SK-N-SH (cell line): Measurements from ENCODE around the gene PCDHGA4. TPM values are rescaled to one million over a fixed set of nuclear protein-coding genes. Genes with fewer than 3 reads are reported as not detected.
"Not testable (repeated sequence)": the region's sequence is repeated elsewhere in the genome, so short reads cannot be mapped to it uniquely, and the experiment has no call there.

Experiments
- CTCF ChIA-PET: fragments of 300-600, 350-600 bp; formaldehyde crosslinking; extraction: SDS; loops from one replicate; lab custom pipeline; 2021; lab: Yijun Ruan, JAX
- POLR2A ChIA-PET: fragments of 350-600 bp; sonication (Branson Sonifier 250); formaldehyde crosslinking; extraction: SDS; loops from one replicate; lab custom pipeline; 2020; ENCODE audit warnings: antibody characterized with exemption, inconsistent platforms; lab: Yijun Ruan, JAX
- DNase-seq: peaks from one replicate; pipeline ENCODE4 v3.0.0; 2012
- H2AFZ ChIP-seq: fragments of 200-600 bp; sonication (generic); 2 replicates; pipeline ENCODE4 v1.8.1; 2016; ENCODE audit warnings: antibody characterized with exemption, mild to moderate bottlenecking, low read depth
- H3F3A ChIP-seq: fragments of 200-600 bp; sonication (generic); replicated peaks from 2 replicates; pipeline ENCODE3; 2016; ENCODE audit warnings: antibody characterized with exemption, mild to moderate bottlenecking; ENCODE audit not compliant: insufficient read depth
- H3K27ac ChIP-seq, 2 experiments: fragments of 200-500 bp in 1 of 2; fragments of 200-600 bp in 1 of 2; sonication (Bioruptor generic) in 1 of 2; sonication (generic), shearing (Covaris generic) in 1 of 2; 2 replicates each; pipeline versions ENCODE4 v1.5.1 to v1.6.1; 2014 to 2016; ENCODE audit warnings: low read depth in 2 of 2, inconsistent platforms in 1 of 2, low read length in 1 of 2, mild to moderate bottlenecking in 1 of 2, mixed read lengths in 1 of 2
- H3K27me3 ChIP-seq: fragments of 200-600 bp; sonication (generic), shearing (Covaris generic); 2 replicates; pipeline ENCODE4 v1.6.1; 2016; ENCODE audit warnings: mixed run types; ENCODE audit not compliant: insufficient read depth
- H3K36me3 ChIP-seq, 2 experiments: fragments of 200-500 bp in 1 of 2; fragments of 200-600 bp in 1 of 2; sonication (Bioruptor generic) in 1 of 2; sonication (generic) in 1 of 2; replicated peaks in 1 of 2; 2 replicates each; pipeline versions ENCODE3 to v1.5.1; 2014 to 2016; ENCODE audit warnings: low read length in 1 of 2, mild to moderate bottlenecking in 1 of 2; ENCODE audit not compliant: insufficient read depth in 2 of 2, control insufficient read depth in 1 of 2
- H3K4me1 ChIP-seq, 2 experiments: fragments of 200-500 bp in 1 of 2; fragments of 200-600 bp in 1 of 2; sonication (Bioruptor generic) in 1 of 2; sonication (generic), shearing (Covaris generic) in 1 of 2; 2 replicates each; pipeline versions ENCODE4 v1.5.1 to v1.6.1; 2014 to 2016; ENCODE audit warnings: low read depth in 1 of 2, low read length in 1 of 2, mixed run types in 1 of 2; ENCODE audit not compliant: insufficient read depth in 2 of 2, control insufficient read depth in 1 of 2
- H3K4me2 ChIP-seq: fragments of 200-600 bp; sonication (generic), shearing (Covaris generic); 2 replicates; pipeline ENCODE4 v1.6.1; 2017; ENCODE audit warnings: mixed run types
- H3K4me3 ChIP-seq, 2 experiments: fragments of 200-500 bp in 1 of 2; fragments of 200-600 bp in 1 of 2; sonication (Bioruptor generic) in 1 of 2; sonication (generic), shearing (Covaris generic) in 1 of 2; 2 replicates each; pipeline versions ENCODE4 v1.5.1 to v1.8.1; 2014 to 2016; ENCODE audit warnings: low read depth in 2 of 2, inconsistent platforms in 1 of 2, low read length in 1 of 2, mild to moderate bottlenecking in 1 of 2, mixed read lengths in 1 of 2, moderate library complexity in 1 of 2
- H3K79me2 ChIP-seq: fragments of 200-600 bp; sonication (generic); 2 replicates; pipeline ENCODE4 v1.8.1; 2017; ENCODE audit warnings: mild to moderate bottlenecking; ENCODE audit not compliant: insufficient read depth
- H3K9ac ChIP-seq: fragments of 200-600 bp; sonication (generic); 2 replicates; pipeline ENCODE4 v1.6.1; 2017; ENCODE audit warnings: mixed run types
- H3K9me2 ChIP-seq: fragments of 200-600 bp; sonication (generic); 2 replicates; pipeline ENCODE4 v1.6.1; 2017; ENCODE audit warnings: mixed run types
- H3K9me3 ChIP-seq: fragments of 200-600 bp; sonication (generic); 2 replicates; pipeline ENCODE4 v1.6.1; 2017; ENCODE audit warnings: mixed run types, mild to moderate bottlenecking, moderate library complexity
- H4K20me1 ChIP-seq: fragments of 200-600 bp; sonication (generic); 2 replicates; pipeline ENCODE4 v1.6.1; 2017; ENCODE audit warnings: mild to moderate bottlenecking, mixed run types; ENCODE audit not compliant: insufficient read depth
- EP300 ChIP-seq, 2 experiments: IDR thresholded peaks; 2 replicates each; pipeline versions ENCODE4 v1.4.0 to v1.6.1; 2012; ENCODE audit warnings: borderline replicate concordance in 1 of 2, low read depth in 1 of 2, low read length in 1 of 2
- FOXJ3 ChIP-seq: sonication (generic); formaldehyde crosslinking; IDR thresholded peaks from 2 replicates; pipeline ENCODE4 v1.5.1; 2020; ENCODE audit warnings: mild to moderate bottlenecking, missing genetic modification reagents
- GABPA ChIP-seq: IDR thresholded peaks from 2 replicates; pipeline ENCODE4 v1.4.0; 2012; ENCODE audit warnings: low read depth, mild to moderate bottlenecking
- GATA2 ChIP-seq: sonication (generic); formaldehyde crosslinking; IDR thresholded peaks from 2 replicates; pipeline ENCODE4 v1.5.0; 2020; ENCODE audit warnings: mild to moderate bottlenecking, missing genetic modification reagents
- MEF2A ChIP-seq: IDR thresholded peaks from 2 replicates; pipeline ENCODE4 v1.4.0; 2012; ENCODE audit warnings: low read depth, borderline replicate concordance
- POLR2AphosphoS5 ChIP-seq: IDR thresholded peaks from 2 replicates; pipeline ENCODE4 v1.6.1; 2012; ENCODE audit warnings: low read depth, low read length
- SIN3A ChIP-seq: IDR thresholded peaks from 2 replicates; pipeline ENCODE4 v1.6.1; 2012; ENCODE audit warnings: low read depth, mild to moderate bottlenecking, low read length, moderate library complexity, borderline replicate concordance
- TEAD4 ChIP-seq: IDR thresholded peaks from 2 replicates; pipeline ENCODE4 v1.4.0; 2012; ENCODE audit warnings: mild to moderate bottlenecking, borderline replicate concordance; ENCODE audit not compliant: insufficient read depth
- USF2 ChIP-seq: fragments of 150-350 bp; IDR thresholded peaks from 2 replicates; pipeline ENCODE4 v1.6.1; 2017; ENCODE audit warnings: antibody characterized with exemption, low read length, low read depth, borderline replicate concordance
- YY1 ChIP-seq: IDR thresholded peaks from 2 replicates; pipeline ENCODE4 v1.4.0; 2012; ENCODE audit warnings: low read depth, mild to moderate bottlenecking
- WGBS: methylation state at CpG from one replicate; pipeline ENCODE4 v1.1.6; 2017; ENCODE audit warnings: low lambda C conversion rate; 5-methylcytosine and 5-hydroxymethylcytosine counted together
- polyA plus RNA-seq, 3 experiments: library from polyadenylated mRNA; depleted of rRNA; stranded (reverse); fragments of >200 nt; gene quantifications; 2 replicates each; pipeline ENCODE4 v1.2.3, GENCODE V29; 2012
- TF ChIP-seq, protein P1 (sequence below): fragments of 200-600 bp; sonication (generic); IDR thresholded peaks from 2 replicates; pipeline ENCODE4 v1.6.1; 2017; ENCODE audit warnings: antibody characterized with exemption, mild to moderate bottlenecking, moderate library complexity
- TF ChIP-seq, protein P2 (sequence below): IDR thresholded peaks from 2 replicates; pipeline ENCODE4 v1.4.0; 2012; ENCODE audit warnings: low read depth, borderline replicate concordance
- TF ChIP-seq, protein P3 (sequence below): IDR thresholded peaks from 2 replicates; pipeline ENCODE4 v1.4.0; 2012; ENCODE audit warnings: low read depth, borderline replicate concordance

The PCDHGA4 gene
- polyA plus RNA-seq, 1 of the 3 experiments (the other 2 are of a cell fraction) = 2.2 TPM

GRCh38 chr5:141384471-141385267 lies 29.8 kb downstream of the PCDHGA4 start (continued):
- TF ChIP-seq, protein P1, sequence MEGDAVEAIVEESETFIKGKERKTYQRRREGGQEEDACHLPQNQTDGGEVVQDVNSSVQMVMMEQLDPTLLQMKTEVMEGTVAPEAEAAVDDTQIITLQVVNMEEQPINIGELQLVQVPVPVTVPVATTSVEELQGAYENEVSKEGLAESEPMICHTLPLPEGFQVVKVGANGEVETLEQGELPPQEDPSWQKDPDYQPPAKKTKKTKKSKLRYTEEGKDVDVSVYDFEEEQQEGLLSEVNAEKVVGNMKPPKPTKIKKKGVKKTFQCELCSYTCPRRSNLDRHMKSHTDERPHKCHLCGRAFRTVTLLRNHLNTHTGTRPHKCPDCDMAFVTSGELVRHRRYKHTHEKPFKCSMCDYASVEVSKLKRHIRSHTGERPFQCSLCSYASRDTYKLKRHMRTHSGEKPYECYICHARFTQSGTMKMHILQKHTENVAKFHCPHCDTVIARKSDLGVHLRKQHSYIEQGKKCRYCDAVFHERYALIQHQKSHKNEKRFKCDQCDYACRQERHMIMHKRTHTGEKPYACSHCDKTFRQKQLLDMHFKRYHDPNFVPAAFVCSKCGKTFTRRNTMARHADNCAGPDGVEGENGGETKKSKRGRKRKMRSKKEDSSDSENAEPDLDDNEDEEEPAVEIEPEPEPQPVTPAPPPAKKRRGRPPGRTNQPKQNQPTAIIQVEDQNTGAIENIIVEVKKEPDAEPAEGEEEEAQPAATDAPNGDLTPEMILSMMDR = no peak
- TF ChIP-seq FOXJ3 (CRISPR knock-in tag) = no peak
- TF ChIP-seq, all 33 proteins: peak for 0

DNA sequence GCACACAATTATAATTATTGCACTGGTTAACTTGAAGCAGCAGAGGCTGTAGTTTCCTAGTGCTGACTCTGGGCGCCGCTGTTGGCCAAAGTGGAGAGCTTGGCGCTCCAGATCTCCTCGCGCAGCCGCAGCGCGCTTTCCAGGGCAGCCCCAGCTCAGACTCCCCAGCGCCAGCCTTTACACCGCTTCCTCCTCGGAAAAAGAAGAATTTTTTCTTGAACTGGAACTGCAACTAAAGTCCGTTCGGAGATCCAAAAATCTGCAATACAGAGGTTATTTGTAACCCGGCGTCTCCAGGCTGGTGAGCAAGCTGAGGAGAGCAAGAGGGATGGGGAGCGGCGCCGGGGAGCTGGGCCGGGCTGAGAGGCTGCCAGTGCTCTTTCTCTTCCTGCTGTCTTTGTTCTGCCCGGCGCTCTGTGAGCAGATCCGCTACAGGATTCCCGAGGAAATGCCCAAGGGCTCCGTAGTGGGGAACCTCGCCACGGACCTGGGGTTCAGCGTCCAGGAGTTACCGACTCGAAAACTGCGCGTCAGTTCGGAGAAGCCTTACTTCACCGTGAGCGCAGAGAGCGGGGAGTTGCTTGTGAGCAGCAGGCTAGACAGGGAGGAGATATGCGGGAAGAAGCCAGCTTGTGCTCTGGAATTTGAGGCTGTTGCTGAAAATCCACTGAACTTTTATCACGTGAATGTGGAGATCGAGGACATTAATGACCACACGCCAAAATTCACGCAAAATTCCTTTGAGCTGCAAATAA lies 32.9 kb downstream of the PCDHGA4 start, which contains the start of gene PCDHGB4:
TSS of gene PCDHGB4 (plus strand) at position 142 of the 755 bp plus-strand sequence. CDS start at position 329, 187 bp downstream.
- H3K9me2 ChIP-seq, H3K27me3 ChIP-seq, H3K9me3 ChIP-seq, H3K4me2 ChIP-seq, H3K27ac ChIP-seq, H3K9ac ChIP-seq, H3K79me2 ChIP-seq, H3F3A ChIP-seq, DNase-seq, H3K4me1 ChIP-seq, H2AFZ ChIP-seq, H3K4me3 ChIP-seq, H4K20me1 ChIP-seq, POLR2A ChIA-PET: not testable (repeated sequence)
- WGBS = 80% methylated on average over 21 of the region's 40 CpGs
- CTCF ChIA-PET = interaction anchor here (2.0 kb wide), 1 partner anchor 170 kb away, joined by 5 read pairs; no protein-coding TSS in a partner anchor
- TF ChIP-seq, protein P1 = peak; percentile 8; the same call in 1 of the 2 replicates
- H3K36me3 ChIP-seq = peaks cover 0 to 13% of the 10 kb centered on the region in 2 experiments

- 0 out of 2 replicates have a peak, but pooled peaks cover 5% of the 10 kb centered on the region for H3K79me2 ChIP-seq
- H3K9me3 ChIP-seq = peaks cover 6% of the 10 kb centered on the region; the same call in 1 of the 2 replicates
- 70% methylated on average over 10 of the region's 10 CpGs for WGBS
- H3K4me2 ChIP-seq = no peak overlapping the region
- H3K27ac ChIP-seq = no peak overlapping the region
- DNase-seq = no peak
- ChIA-PET CTCF (interaction anchor here (1.1 to 1.4 kb wide), 2 partner anchors 136 to 514 kb away, joined by 3 to 4 read pairs; no protein-coding TSS in a partner anchor), POLR2A (no interaction called here)
- H3K4me1 ChIP-seq = no peaks in the 10 kb centered on the region
- H3K4me3 ChIP-seq = no peak overlapping the region; a peak in 1 of 4 replicates
- no peaks in the 10 kb centered on the region for H4K20me1 ChIP-seq
- H3K36me3 ChIP-seq = peaks cover 0 to 17% of the 10 kb centered on the region in 2 experiments
- no peak overlapping the region for H2AFZ ChIP-seq
- no peak overlapping the region for H3K9ac ChIP-seq
- no peaks in the 10 kb centered on the region for H3K9me2 ChIP-seq
- H3K27me3 ChIP-seq = no peaks in the 10 kb centered on the region
- H3F3A ChIP-seq = no peaks in the 10 kb centered on the region
- TF ChIP-seq EP300 (IDR thresholded peaks at IDR 0.05; ENCODE audit: borderline replicate concordance in 1 of 2, low read depth in 1 of 2, low read length in 1 of 2) = no peak
- TF ChIP-seq TEAD4 = no peak
- no peak for TF ChIP-seq GABPA
- TF ChIP-seq, protein P2, sequence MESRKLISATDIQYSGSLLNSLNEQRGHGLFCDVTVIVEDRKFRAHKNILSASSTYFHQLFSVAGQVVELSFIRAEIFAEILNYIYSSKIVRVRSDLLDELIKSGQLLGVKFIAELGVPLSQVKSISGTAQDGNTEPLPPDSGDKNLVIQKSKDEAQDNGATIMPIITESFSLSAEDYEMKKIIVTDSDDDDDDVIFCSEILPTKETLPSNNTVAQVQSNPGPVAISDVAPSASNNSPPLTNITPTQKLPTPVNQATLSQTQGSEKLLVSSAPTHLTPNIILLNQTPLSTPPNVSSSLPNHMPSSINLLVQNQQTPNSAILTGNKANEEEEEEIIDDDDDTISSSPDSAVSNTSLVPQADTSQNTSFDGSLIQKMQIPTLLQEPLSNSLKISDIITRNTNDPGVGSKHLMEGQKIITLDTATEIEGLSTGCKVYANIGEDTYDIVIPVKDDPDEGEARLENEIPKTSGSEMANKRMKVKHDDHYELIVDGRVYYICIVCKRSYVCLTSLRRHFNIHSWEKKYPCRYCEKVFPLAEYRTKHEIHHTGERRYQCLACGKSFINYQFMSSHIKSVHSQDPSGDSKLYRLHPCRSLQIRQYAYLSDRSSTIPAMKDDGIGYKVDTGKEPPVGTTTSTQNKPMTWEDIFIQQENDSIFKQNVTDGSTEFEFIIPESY = no peak
- no peak for TF ChIP-seq MEF2A
- no peak for TF ChIP-seq USF2
- TF ChIP-seq SIN3A = no peak
- TF ChIP-seq POLR2AphosphoS5 = no peak
- no peak for TF ChIP-seq YY1
- no peak for TF ChIP-seq GATA2 (CRISPR knock-in tag)
- TF ChIP-seq, protein P3, sequence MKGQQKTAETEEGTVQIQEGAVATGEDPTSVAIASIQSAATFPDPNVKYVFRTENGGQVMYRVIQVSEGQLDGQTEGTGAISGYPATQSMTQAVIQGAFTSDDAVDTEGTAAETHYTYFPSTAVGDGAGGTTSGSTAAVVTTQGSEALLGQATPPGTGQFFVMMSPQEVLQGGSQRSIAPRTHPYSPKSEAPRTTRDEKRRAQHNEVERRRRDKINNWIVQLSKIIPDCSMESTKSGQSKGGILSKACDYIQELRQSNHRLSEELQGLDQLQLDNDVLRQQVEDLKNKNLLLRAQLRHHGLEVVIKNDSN = no peak
Measured at GRCh38 chr5:141388661-141389060, 33.8 kb downstream of the PCDHGA4 start.
